ENCODE data around the gene VEZF1.

DNA sequence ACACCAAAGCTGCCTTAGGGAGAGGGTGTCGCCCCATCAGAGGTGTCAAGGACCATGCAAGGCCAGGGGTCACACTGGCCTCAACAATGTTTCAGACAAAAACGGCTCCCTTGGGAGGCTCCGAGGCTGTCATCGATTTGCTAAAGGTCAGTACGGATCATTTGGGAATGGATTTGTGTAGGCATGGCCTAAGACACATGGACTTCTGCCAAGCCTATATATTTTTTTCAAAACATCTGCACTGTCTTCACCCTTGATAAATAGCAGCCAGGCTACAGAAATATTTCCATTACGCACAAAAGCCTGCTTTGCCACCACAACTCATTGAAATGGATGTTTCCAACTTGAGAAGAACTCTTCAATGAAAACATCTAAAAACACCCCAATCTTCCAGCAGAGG, 43.1 kb downstream of the VEZF1 start:
- TF ChIP-seq CTCF (IDR thresholded peaks at IDR 0.05; ENCODE audit: borderline replicate concordance, extremely low read depth, low read length, poor library complexity, severe bottlenecking): no peak
- TF ChIP-seq EZH2 (IDR thresholded peaks at IDR 0.05; ENCODE audit: borderline replicate concordance, low read depth, low read length, severe bottlenecking): no peak
